ENCODE results near the gene NLRP11.
"Not testable (repeated sequence)": the region's sequence is repeated elsewhere in the genome, so short reads cannot be mapped to it uniquely, and the experiment has no call there.

GRCh38 chr19:55756808-55757207 lies 75.0 kb downstream of the NLRP11 start:
- TF ChIP-seq, protein P1, sequence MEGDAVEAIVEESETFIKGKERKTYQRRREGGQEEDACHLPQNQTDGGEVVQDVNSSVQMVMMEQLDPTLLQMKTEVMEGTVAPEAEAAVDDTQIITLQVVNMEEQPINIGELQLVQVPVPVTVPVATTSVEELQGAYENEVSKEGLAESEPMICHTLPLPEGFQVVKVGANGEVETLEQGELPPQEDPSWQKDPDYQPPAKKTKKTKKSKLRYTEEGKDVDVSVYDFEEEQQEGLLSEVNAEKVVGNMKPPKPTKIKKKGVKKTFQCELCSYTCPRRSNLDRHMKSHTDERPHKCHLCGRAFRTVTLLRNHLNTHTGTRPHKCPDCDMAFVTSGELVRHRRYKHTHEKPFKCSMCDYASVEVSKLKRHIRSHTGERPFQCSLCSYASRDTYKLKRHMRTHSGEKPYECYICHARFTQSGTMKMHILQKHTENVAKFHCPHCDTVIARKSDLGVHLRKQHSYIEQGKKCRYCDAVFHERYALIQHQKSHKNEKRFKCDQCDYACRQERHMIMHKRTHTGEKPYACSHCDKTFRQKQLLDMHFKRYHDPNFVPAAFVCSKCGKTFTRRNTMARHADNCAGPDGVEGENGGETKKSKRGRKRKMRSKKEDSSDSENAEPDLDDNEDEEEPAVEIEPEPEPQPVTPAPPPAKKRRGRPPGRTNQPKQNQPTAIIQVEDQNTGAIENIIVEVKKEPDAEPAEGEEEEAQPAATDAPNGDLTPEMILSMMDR (conservative IDR thresholded peaks at IDR 0.05; ENCODE audit: low read depth, low read length) = not testable (repeated sequence)
- not testable (repeated sequence) for TF ChIP-seq EZH2 (IDR thresholded peaks at IDR 0.05; ENCODE audit: borderline replicate concordance, low read depth, low read length, poor library complexity, severe bottlenecking)

All from A673 (cell line).